Loucy (cell line): ENCODE results near the gene ALPG.

Source experiments
- CTCF ChIP-seq: fragments of 200-600 bp; sonication (generic); conservative IDR thresholded peaks from 2 replicates; pipeline ENCODE4 v1.5.1; 2014; ENCODE audit warnings: mild to moderate bottlenecking, antibody characterized with exemption, low read length
- EZH2phosphoT487 ChIP-seq: fragments of 200-600 bp; IDR thresholded peaks from 2 replicates; pipeline ENCODE4 v1.6.1; 2018; ENCODE audit warnings: antibody characterized with exemption, mild to moderate bottlenecking, moderate library complexity, borderline replicate concordance

GRCh38 chr2:232369126-232369951 lies 37.3 kb upstream of the ALPG start:
- no peak for TF ChIP-seq CTCF
- TF ChIP-seq EZH2phosphoT487: no peak
